GM23248 (cell line): ENCODE results near the gene KCTD1. TPM values are rescaled to one million over a fixed set of nuclear protein-coding genes. Genes with fewer than 3 reads are reported as not detected.

Source experiments
- DNase-seq: peaks from one replicate; pipeline ENCODE4 v3.0.0-alpha.2; 2015
- H2AFZ ChIP-seq: fragments of 200-600 bp; sonication (generic); 2 replicates; pipeline ENCODE4 v1.6.1; 2016; ENCODE audit warnings: antibody characterized with exemption
- H3F3A ChIP-seq: fragments of 200-600 bp; sonication (generic); 2 replicates; pipeline ENCODE4 v1.6.1; 2016; ENCODE audit warnings: mild to moderate bottlenecking, antibody characterized with exemption, mixed run types; ENCODE audit not compliant: insufficient read depth
- H3K27ac ChIP-seq: fragments of 200-600 bp; sonication (generic); 2 replicates; pipeline ENCODE4 v1.5.1; 2016; ENCODE audit warnings: mild to moderate bottlenecking
- H3K27me3 ChIP-seq: fragments of 200-600 bp; sonication (generic); replicated peaks from 2 replicates; pipeline ENCODE4 v1.6.1; 2016; ENCODE audit warnings: mild to moderate bottlenecking; ENCODE audit not compliant: insufficient read depth
- H3K36me3 ChIP-seq: fragments of 200-600 bp; sonication (generic); 2 replicates; pipeline ENCODE4 v1.6.1; 2016; ENCODE audit warnings: low read depth, mild to moderate bottlenecking
- H3K4me1 ChIP-seq: fragments of 200-600 bp; sonication (generic); 2 replicates; pipeline ENCODE4 v1.6.1; 2016; ENCODE audit warnings: mild to moderate bottlenecking; ENCODE audit not compliant: insufficient read depth
- H3K4me2 ChIP-seq: fragments of 200-600 bp; sonication (generic); one replicate; pipeline ENCODE4 v1.6.1; 2016; ENCODE audit warnings: mild to moderate bottlenecking; ENCODE audit not compliant: unreplicated experiment
- H3K4me3 ChIP-seq: fragments of 200-600 bp; sonication (generic); 2 replicates; pipeline ENCODE4 v1.5.1; 2016; ENCODE audit warnings: mild to moderate bottlenecking
- H3K79me2 ChIP-seq: fragments of 200-600 bp; sonication (generic); 2 replicates; pipeline ENCODE4 v1.6.1; 2016; ENCODE audit warnings: mild to moderate bottlenecking; ENCODE audit not compliant: insufficient read depth
- H3K9ac ChIP-seq: fragments of 200-600 bp; sonication (generic); 2 replicates; pipeline ENCODE4 v1.6.1; 2016; ENCODE audit warnings: mild to moderate bottlenecking
- H3K9me2 ChIP-seq: fragments of 200-600 bp; sonication (generic); 2 replicates; pipeline ENCODE4 v1.6.1; 2016; ENCODE audit warnings: mixed run types, mild to moderate bottlenecking, moderate library complexity; ENCODE audit not compliant: insufficient read depth
- H3K9me3 ChIP-seq: fragments of 200-600 bp; sonication (generic); one replicate; pipeline ENCODE4 v1.6.1; 2017; ENCODE audit warnings: low read depth
- H4K20me1 ChIP-seq: fragments of 200-600 bp; sonication (generic); 2 replicates; pipeline ENCODE4 v1.6.0; 2016; ENCODE audit not compliant: insufficient read depth
- EZH2 ChIP-seq: fragments of 200-600 bp; sonication (generic); IDR thresholded peaks from 2 replicates; pipeline ENCODE4 v1.6.1; 2018; ENCODE audit warnings: antibody characterized with exemption, mild to moderate bottlenecking; ENCODE audit not compliant: insufficient read depth, poor library complexity, severe bottlenecking
- EZH2phosphoT487 ChIP-seq: fragments of 200-600 bp; sonication (generic); IDR thresholded peaks from 2 replicates; pipeline ENCODE4 v1.6.1; 2018; ENCODE audit warnings: antibody characterized with exemption, moderate library complexity, mild to moderate bottlenecking, low read depth; ENCODE audit not compliant: insufficient read depth
- WGBS, 2 experiments: methylation state at CpG; one replicate each; pipeline ENCODE4 v1.1.6; 2015 to 2017; ENCODE audit warnings: low lambda C conversion rate in 2 of 2, low coverage in 1 of 2; ENCODE audit errors: missing lambda C conversion rate in 2 of 2; 5-methylcytosine and 5-hydroxymethylcytosine counted together
- in situ Hi-C: fragments of 300-500 bp; cut with MboI; formaldehyde crosslinking; loops from 2 replicates; pipeline ENCODE4 v1.15.0; 2020
- polyA plus RNA-seq: library from polyadenylated mRNA; unstranded; fragments of >200 nt; fragmentation: Nextera tagmentation; extraction: Ambion mirVana; gene quantifications from 2 replicates; pipeline ENCODE4 v1.2.1, GENCODE V29; 2016
- total RNA-seq: library from RNA; depleted of rRNA; stranded (reverse); fragments of >200 nt; shearing (Covaris generic); gene quantifications from 2 replicates; pipeline ENCODE4 v1.2.3, GENCODE V29; 2014; rRNA removed

KCTD1 gene
- 14.9 and 17.9 TPM in 2 replicates for total RNA-seq
- 5.0 and 5.7 TPM in 2 replicates for polyA plus RNA-seq

DNA sequence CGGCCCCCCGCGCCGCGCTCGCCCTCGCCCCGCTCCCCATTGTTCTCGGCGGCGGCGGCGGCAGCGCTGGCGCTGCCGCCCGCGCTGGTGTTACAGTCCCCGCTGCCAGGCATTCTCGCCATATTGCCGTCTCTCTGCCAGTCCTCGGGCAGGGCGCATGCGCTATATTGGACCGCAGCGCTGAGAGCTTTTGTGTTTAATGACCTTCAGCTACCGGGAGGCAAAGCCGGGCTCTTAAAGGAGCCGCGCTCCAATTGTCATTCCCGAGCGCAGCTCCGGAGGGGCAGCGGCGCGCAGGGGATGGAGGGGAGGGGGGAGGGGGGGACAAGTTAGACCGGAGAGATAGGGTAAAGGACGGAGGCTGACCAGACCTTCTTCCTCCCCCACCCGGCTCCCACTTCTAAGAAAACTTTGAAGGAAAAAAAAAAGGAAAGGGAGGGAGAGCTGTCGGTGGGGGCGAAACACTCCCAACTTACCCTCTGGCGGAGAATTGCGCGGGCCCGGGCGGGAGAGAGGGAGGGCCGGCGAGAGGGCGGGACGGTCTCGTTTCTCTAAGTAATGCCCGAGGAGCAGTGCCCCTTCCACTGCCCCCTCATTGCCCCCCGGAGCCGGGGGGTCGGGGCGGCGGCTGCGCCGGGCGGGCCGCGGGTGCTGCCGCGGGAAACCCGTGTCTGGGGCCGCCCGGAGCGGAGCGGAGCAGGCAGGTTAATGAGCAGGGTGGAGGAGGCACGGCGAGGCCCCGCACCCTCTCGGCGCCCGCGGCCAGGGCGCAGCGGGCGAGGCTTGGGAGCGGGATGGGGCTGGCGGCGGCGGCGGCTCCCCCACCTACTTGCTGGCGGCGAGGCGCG, at the start of gene KCTD1:
KCTD1 (minus strand) TSS at position 139 of the 848 bp plus-strand sequence; CDS start at position 122, 17 bp downstream.
- peaks cover 29% of the 10 kb centered on the region for H3K79me2 ChIP-seq
- in situ Hi-C loops, result no loop called here
- peak within 1 kb of the TSS; percentile 31; the same call in 1 of the 2 replicates for H3K27ac ChIP-seq
- no peaks in the 10 kb centered on the region for H3K36me3 ChIP-seq
- peak within 1 kb of the TSS; percentile 92 for H2AFZ ChIP-seq
- 1% methylated on average over 45 to 77 of the region's 88 CpGs for WGBS, 2 experiments
- H3K9ac ChIP-seq, result peak within 1 kb of the TSS; percentile 73
- H3K27me3 ChIP-seq, result peaks cover 22% of the 10 kb centered on the region; the same call in 1 of the 2 replicates
- no peaks in the 10 kb centered on the region for H3K9me2 ChIP-seq
- peak within 1 kb of the TSS; percentile 92 for H3K4me3 ChIP-seq
- H3F3A ChIP-seq, result peaks cover 6% of the 10 kb centered on the region; the same call in 1 of the 2 replicates
- H3K9me3 ChIP-seq, result no peaks in the 10 kb centered on the region
- peaks cover 19% of the 10 kb centered on the region for H3K4me1 ChIP-seq
- TF ChIP-seq EZH2phosphoT487 (no peak), EZH2 (no peak)
- DNase-seq, result peak; percentile 91
- peak within 1 kb of the TSS; percentile 81 for H3K4me2 ChIP-seq
- H4K20me1 ChIP-seq, result 0 out of 2 replicates have a peak, but pooled peaks cover 8% of the 10 kb centered on the region

DNA sequence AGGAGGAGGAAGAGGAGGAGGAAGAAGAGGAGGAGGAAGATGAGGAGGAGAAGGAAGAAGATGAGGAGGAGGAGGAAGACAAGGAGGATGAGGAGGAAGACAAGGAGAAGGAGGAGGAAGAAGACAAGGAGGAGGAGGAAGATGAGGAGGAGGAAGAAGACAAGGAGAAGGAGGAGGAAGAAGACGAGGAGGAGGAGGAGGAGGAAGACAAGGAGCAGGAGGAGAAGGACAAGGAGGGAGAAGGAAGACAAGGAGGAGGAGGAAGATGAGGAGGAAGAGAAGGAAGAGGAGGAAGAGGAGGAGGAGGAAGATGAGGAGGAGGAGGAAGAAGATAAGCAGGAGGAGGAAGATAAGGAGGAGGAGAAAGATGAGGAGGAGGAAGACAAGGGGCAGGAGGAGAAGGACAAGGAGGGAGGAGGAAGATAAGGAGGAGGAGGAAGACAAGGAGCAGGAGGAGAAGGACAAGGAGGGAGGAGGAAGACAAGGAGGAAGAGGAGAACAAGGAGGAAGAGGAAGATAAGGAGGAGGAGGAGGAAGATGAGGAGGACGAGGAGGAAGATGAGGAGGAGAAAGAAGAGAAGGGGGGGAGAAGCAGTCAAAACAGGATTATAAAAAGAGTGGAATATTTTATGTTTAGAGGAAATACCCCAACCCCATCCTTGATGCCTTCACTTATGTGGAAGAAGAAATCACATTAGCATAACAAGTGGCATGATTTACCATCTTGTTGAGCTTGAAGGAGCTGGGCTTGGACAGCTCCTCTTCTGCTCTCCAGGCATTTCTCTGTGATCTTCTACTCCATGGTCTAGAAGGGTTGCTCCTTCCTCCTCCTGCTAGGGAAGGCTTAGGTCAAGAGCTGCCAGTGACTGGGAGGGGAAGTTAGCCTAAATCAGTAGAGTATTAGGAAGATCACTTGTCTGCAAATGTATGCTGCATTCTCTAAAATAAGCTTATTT, 45.3 kb upstream of the KCTD1 start:
- 24 to 75% methylated on average over 2 of the region's 2 CpGs for WGBS, 2 experiments
- in situ Hi-C loops, result no loop called here
- H3K27me3 ChIP-seq, result peaks cover 10% of the 10 kb centered on the region
- no peak overlapping the region for H3K4me2 ChIP-seq
- H3F3A ChIP-seq, result no peaks in the 10 kb centered on the region
- no peaks in the 10 kb centered on the region for H3K9me3 ChIP-seq
- no peak overlapping the region for H3K4me3 ChIP-seq
- no peaks in the 10 kb centered on the region for H3K9me2 ChIP-seq
- H3K36me3 ChIP-seq, result no peaks in the 10 kb centered on the region
- H3K4me1 ChIP-seq, result no peaks in the 10 kb centered on the region
- no peak overlapping the region for H3K9ac ChIP-seq
- H4K20me1 ChIP-seq, result no peaks in the 10 kb centered on the region
- no peak for DNase-seq
- H2AFZ ChIP-seq, result no peak overlapping the region
- TF ChIP-seq EZH2phosphoT487 (no peak), EZH2 (no peak)
- no peak overlapping the region for H3K27ac ChIP-seq
- H3K79me2 ChIP-seq, result no peaks in the 10 kb centered on the region

DNA sequence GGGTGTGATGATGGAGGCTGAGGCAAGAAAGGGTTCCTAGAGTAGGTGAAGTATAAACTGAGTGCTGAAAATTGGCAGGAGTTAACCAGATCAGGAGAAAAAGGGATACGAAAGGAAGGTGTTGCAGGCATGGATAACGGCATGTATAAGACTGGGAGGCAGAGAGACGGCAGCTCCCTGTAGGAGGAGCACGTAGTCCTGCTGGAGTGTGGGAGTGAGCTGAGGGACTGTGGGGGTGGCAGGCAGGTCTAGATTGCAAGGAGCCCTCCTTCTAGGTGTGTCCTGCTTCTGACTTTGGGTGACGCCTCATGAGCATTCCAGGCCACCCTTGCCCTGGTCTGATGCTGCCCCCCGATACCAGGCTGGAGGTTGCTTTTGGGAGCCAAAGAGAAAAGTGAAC, 36.4 kb upstream of the KCTD1 start:
- Histone ChIP-seq H3F3A (no peaks in the 10 kb centered on the region), H2AFZ (no peak overlapping the region), H3K4me3 (no peak overlapping the region), H3K36me3 (no peaks in the 10 kb centered on the region), H4K20me1 (no peaks in the 10 kb centered on the region), H3K27ac (no peak overlapping the region), H3K9ac (no peak overlapping the region), H3K4me2 (no peak overlapping the region), H3K79me2 (no peaks in the 10 kb centered on the region), H3K4me1 (no peaks in the 10 kb centered on the region), H3K9me3 (no peaks in the 10 kb centered on the region), H3K27me3 (peaks cover 14% of the 10 kb centered on the region), H3K9me2 (no peaks in the 10 kb centered on the region)
- TF ChIP-seq EZH2 (no peak), EZH2phosphoT487 (no peak)
- no peak for DNase-seq
- in situ Hi-C loops, result no loop called here
- 71 to 72% methylated on average over 6 of the region's 6 CpGs for WGBS, 2 experiments

DNA sequence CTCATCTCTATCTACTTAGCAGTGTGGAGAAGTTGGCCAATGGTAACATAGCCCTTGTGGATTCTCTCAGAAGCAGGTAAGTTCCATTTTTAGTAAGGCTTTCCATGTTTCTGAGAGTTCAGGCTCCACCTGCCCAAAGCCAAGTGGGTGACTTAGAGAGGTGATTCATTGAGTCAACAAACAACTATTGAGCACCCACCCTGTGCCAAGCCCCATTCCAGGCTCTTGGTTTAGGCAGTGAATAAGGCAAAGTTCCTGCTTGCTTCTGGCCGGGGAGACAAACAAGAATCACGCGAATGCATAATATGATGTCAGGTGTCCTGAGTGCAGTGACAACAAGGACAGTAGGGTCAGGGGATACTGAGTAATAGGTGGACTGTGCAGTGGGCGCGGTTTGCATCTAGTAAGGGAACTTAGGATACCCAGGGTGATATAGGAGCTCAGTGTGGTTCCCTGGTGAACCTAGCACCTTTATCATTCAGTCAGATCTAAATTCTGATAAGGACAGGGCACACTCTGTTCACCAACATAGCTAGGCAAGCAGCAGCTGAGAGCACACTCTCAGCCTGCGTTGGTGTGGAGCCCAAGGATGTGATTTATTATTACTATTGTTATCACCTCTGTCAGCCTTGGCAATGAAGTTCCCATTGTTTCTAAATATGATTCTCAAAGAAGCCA, 31.7 kb upstream of the KCTD1 start:
- no peaks in the 10 kb centered on the region for H3K9me2 ChIP-seq
- H3K9me3 ChIP-seq, result no peaks in the 10 kb centered on the region
- peaks cover 21% of the 10 kb centered on the region for H3K27me3 ChIP-seq
- peaks cover 7% of the 10 kb centered on the region; the same call in 1 of the 2 replicates for H3K4me1 ChIP-seq
- H3K9ac ChIP-seq, result no peak overlapping the region
- no peaks in the 10 kb centered on the region for H3K36me3 ChIP-seq
- no peak overlapping the region for H3K4me3 ChIP-seq
- no peak for TF ChIP-seq EZH2phosphoT487
- no peak for TF ChIP-seq EZH2
- H4K20me1 ChIP-seq, result no peaks in the 10 kb centered on the region
- no peaks in the 10 kb centered on the region for H3K79me2 ChIP-seq
- H2AFZ ChIP-seq, result no peak overlapping the region
- in situ Hi-C loops, result no loop called here
- 83 to 85% methylated on average over 6 of the region's 6 CpGs for WGBS, 2 experiments
- no peak overlapping the region for H3K27ac ChIP-seq
- DNase-seq, result no peak
- H3K4me2 ChIP-seq, result no peak overlapping the region
- H3F3A ChIP-seq, result no peaks in the 10 kb centered on the region
